HG03280 (cell line): ENCODE measurements around the gene COQ2.
"Not testable (repeated sequence)": the region's sequence is repeated elsewhere in the genome, so short reads cannot be mapped to it uniquely, and the experiment has no call there.

Experiments
- ATAC-seq: cut with Tn5 transposase; IDR thresholded peaks from one replicate; pipeline ENCODE4 v1.9.1; 2021; ENCODE audit warnings: mild to moderate bottlenecking, moderate library complexity; ENCODE audit not compliant: unreplicated experiment

COQ2 gene, protein sequence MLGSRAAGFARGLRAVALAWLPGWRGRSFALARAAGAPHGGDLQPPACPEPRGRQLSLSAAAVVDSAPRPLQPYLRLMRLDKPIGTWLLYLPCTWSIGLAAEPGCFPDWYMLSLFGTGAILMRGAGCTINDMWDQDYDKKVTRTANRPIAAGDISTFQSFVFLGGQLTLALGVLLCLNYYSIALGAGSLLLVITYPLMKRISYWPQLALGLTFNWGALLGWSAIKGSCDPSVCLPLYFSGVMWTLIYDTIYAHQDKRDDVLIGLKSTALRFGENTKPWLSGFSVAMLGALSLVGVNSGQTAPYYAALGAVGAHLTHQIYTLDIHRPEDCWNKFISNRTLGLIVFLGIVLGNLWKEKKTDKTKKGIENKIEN

DNA sequence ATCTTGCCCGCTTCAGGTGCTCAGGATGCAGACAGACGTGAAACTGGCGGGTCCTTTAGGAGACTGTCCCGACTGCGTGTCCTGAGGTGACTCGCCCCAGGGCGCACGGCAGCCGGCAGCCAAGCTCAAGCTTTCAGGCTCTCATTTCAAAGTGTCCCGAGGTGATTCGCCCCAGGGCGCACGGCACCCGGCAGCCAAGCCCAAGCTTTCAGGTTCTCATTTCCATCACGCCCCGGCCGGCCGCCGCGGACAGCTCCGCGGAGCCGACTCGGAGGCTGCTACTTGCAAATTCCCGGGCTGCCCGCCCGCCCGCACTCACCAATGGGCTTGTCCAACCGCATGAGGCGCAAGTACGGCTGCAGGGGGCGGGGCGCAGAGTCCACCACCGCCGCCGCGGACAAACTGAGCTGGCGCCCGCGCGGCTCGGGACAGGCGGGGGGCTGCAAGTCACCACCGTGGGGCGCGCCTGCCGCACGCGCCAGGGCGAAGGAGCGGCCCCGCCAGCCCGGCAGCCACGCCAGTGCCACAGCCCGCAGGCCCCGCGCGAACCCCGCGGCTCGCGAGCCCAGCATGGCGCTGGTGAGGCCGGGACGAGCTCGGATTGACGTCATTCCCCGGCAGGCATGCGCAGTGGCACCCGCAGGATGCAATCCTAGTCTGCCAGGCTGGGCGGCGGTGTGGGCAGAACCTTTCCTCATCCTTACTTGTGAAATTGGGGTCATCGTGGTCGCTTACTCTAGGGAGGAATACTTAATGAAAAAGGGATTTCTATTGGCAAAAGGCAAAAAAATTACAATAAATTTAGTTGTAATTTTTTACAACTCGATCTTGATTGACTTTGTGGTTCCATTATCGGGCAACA, at the start of gene COQ2:
COQ2 (minus strand) TSS at position 606 of the 862 bp plus-strand sequence; CDS start at position 572, 34 bp downstream.
- peak; percentile 90 for ATAC-seq

DNA sequence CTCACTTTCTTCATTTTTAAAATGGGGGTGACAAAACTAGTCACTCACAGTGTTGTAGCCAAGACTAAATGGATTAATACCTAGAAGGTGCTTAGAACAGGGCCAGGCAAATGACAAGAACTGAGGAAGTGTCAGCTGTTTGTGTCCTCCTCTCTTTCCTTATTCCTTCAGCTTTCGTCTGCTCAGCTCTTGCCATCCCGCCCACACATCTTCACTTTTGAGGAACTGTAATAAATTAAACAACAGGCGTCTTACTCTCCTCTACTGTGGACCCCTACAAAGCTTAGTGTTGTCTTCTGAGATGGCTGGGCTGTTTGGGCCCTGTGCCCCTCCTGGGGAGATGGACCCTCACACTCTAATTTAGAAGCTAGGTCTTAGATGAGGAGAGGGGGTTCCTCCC, 47.4 kb upstream of the COQ2 start:
- no peak for ATAC-seq

DNA sequence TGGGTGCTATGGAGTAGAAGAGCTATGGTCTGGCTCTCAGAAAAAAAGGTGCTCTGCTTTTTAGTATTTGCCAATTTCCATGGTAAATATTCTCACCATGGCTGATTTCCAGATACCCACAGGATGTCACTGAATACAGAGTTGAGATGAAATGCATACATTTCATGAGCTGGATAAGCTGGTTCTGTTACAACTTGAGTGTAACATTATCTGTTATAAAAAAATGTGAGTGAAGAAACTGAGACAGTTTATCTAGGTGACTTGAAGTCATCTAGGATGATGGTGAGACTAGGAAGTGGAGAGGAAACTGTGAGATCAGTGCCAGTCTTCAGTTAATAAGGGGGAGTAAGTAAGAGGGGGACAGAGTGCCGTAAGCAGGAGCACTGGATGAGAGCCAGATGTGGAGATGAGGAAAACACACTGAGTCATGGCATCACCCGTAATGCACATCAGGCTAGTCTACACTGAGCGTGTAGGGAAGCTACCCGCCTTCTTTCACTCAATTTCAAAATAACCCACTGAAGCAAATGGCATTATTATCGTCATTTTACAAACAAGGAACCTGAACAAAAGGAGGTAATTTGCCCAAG, 45.0 kb upstream of the COQ2 start:
- no peak for ATAC-seq

DNA sequence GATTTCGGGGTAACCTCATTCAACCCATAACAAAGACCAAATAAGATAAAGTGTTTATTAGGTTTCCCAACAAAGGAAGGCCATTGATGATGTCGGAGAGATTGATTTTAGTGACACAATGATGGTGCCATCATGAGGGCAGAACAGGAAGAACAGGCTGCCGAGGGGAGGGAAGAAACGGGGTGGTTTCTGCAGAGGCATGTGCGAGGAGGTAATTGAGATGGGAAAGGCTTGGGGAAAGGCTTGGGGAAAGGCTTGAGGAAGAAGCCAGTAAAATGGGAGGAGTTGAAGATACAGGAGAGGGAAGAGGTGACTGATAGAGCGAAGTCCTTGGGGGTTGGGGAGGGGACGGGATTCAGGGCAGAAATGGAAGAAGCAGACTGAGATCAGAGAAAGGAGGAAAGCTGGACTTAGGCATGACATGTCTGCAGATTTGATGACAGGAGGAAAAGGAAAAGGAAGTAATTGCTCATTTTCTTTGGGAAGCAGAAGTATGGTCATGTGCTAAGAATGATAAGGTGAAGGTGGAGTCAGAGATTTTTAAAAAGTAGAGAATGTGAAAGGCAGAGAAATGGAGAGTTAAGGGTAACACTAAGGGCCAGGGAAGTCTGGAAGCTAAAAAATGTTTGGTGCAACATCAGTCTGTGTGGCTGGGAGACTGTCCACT, 44.1 kb upstream of the COQ2 start:
- ATAC-seq = no peak

DNA sequence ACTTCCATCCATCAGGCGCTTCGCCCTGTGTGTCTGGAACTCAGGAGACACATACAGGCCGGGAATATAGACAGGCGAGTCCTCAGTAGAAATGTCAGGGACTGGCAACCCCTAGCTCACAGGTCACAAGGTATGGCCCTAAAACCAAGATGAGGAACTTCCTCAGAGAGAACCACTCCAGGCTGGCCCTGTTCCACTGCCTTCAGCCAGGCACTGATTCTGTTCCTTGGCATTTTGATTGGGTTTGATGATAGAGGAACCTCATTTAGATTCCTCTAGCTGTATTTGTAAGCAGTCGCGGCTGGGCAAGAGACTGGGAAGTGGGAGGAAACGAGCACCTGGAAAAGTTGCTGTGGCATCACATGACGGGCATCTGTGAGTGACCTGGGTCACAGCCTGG, 41.9 kb upstream of the COQ2 start:
- ATAC-seq = no peak

DNA sequence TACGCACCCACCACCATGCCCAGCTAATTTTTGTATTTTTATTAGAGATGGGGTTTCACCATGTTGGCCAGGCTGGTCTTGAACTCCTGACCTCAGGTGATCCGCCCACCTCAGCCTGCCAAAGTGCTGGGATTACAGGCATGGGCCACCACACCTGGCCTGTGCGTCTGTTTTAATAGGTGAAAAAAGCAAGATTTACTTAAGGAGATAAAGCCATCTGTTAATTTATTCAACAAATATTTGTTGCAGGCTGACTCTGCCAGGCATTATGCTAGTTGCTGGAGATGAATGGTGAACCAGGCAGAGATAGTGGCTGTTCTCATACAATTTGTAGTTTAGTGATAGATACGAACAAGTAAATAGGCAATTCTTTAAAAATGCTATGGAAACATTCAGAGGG, 40.7 kb upstream of the COQ2 start:
- ATAC-seq = not testable (repeated sequence)

DNA sequence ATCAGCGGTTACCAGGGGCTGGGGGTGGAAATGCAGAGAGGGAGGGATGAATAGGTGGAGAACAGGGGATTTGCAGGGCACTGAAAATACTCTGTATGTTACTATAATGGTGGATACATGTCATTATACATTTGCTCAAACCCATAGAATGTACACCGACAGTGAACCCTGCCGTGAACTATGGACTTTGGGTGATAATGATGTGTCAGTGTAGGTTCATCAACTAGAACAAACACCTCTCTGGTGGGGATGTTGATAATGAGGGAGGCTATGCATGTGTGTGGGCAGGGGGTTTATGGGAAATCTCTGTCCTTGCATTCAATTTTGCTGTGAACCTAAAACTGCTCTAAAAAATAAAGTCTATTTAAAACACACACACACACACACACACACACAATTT, 38.5 kb upstream of the COQ2 start:
- no peak for ATAC-seq

DNA sequence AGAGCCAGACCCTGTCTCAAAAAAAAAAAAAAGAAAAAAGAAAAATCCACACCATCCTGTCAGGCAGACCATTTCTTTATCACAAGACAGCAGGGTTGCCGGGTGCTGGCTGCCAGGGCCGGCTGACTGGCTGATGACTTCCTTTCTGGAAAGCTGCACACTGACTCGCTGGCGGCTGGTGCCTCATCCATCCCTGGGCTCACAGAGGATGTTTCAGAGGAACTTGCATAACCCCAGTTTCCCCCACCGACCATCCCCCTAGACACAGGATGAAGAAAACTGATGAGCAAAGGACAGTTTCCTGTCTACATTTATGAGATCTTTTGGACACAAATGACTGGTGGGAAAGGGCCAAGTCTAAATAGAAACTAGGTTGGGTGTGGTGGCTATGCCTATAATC, 36.0 kb upstream of the COQ2 start:
- no peak for ATAC-seq

DNA sequence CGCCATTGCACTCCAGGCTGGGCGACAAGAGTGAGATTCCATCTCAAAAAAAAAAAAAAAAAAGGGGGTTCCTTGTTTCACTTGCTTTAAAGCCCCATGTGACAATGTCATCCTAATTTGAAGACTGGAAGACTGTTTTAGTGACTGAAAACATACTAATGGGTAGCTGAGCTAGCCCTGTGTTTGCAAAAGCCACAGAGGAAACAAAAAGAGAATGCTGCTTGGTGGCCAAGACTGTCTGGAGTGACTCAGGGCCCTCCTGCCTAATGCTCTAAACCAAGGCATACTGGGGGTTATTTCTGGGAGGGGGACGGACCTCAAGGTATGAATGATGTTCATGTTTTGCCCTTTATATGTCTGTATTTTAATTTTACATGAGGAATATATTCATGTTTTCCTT, 34.1 kb upstream of the COQ2 start:
- ATAC-seq = no peak

DNA sequence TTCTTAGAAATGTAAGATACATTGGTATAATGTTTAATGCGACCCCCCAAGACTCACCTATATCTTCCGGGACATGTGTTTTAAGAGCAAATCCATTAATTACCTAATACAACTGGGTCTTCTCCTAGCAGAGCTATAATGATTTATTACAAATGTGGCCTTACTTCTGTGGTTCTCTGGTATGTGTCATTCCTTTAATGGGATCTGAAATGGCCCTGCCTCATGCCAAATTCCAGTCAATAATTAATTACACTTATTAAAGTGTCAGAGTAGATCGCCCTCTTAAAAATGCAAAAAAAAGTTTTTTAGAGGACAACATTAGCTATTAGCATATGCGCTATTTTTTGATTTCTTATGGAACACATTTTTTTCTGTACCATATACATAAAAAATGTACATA, 33.1 kb upstream of the COQ2 start:
- ATAC-seq = no peak

DNA sequence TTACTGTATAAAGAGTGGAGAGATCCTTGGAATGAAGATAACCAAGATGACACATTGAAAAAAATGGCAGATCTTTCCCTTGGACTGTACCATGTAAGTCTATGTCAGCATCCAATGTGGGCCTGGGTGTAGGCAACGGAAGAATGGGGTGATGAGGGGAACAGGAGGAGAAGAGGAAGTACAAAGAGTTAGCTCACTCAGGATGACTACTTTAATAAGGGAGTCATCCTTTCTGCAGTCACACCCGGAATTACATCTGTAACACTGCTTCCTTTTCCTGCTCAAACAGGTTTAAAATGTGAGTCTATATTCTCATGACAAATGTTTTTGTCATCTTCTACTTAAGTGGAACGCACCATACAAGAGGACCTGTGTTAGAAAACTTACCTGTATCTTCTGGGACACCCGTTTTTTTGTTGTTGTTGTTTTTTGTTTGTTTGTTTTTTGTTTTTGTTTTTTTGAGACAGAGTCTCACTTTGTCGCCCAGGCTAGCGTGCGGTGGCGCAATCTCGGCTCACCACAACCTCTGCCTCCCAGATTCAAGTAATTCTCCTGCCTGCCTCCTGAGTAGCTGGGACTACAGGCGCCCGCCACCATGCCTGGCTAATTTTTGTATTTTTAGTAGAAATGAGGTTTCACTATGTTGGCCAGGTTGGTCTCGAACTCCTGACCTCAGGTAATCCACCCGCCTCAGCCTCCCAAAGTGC, 32.0 kb upstream of the COQ2 start:
- no peak for ATAC-seq

DNA sequence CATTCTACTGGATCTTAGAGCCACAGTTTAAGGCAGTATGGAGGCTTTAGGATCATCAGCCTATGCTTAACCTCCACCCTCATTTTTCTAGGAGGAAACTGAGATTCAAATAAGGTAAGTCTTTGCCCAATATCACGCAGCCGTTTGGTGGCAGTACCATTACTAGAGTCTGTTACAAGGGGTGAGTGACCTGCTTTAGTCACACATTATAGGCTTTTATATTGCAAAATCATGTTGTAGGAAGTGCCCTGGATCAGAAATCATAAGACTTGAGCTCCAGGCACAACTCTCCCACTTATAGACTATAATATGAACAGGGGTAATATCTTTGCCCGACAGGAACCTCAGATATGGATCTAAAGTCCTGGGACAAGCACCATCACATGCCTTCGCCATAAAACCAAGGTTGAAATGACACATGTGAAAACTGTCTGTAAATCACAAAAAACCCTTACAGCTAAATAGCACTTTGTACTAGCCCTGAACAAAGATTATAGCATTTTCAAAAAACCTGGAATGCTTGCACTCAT, 30.8 kb upstream of the COQ2 start:
- no peak for ATAC-seq

DNA sequence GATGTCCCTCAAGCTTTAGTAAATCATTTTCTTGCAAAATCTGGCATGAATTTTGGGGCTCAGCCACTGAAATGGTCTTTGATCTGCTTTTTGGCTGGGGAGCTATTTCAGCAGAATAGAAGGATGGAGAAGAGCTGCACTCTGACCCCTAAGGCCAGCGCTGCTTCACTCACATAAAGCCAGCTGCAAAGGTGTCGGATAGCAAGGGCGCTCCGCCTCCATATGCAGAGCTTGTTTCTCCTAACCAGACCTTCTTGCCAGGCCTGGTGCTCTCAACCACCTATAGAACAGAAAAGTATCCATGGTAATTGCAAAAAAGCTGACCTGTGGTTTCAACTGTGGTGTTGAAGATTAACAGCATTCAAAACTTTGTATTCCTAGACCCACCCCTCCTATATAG, 24.1 kb upstream of the COQ2 start:
- no peak for ATAC-seq

DNA sequence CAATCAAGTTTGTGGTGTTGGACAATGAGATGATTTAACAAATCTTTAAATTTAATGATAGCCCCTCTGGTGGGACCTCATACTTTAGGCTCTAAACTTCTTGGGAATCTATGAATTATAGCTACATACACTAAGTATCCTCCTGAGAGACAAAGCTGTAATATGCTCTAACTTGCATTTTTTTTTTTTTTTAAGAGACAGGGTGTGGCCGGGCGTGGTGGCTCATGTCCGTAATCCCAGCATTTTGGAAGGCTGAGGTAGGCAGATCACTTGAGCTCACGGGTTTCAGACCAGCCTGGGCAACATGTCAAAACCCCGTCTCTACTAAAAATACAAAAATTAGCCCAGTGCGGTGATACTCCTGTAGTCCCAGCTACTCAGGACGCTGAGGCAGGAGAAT, 23.3 kb upstream of the COQ2 start:
- no peak for ATAC-seq

DNA sequence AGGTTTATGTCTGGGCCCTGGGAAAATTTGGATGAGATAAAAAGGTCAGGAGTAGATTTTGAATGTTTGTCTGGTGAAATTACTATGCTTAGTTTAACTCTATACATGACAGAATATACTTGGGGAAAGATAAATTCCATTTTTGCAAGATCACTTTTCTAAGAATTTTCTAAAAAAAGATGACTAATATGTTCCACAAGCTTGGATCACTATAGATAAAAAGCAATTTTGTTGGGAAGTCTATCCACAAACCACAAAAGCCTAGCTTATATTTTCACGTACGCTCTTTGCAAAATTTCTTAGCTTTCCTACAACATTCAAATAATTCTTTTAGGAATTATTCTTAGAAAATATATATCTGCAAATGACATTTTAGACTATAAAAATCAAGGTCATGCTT, 20.6 kb upstream of the COQ2 start:
- ATAC-seq = no peak

DNA sequence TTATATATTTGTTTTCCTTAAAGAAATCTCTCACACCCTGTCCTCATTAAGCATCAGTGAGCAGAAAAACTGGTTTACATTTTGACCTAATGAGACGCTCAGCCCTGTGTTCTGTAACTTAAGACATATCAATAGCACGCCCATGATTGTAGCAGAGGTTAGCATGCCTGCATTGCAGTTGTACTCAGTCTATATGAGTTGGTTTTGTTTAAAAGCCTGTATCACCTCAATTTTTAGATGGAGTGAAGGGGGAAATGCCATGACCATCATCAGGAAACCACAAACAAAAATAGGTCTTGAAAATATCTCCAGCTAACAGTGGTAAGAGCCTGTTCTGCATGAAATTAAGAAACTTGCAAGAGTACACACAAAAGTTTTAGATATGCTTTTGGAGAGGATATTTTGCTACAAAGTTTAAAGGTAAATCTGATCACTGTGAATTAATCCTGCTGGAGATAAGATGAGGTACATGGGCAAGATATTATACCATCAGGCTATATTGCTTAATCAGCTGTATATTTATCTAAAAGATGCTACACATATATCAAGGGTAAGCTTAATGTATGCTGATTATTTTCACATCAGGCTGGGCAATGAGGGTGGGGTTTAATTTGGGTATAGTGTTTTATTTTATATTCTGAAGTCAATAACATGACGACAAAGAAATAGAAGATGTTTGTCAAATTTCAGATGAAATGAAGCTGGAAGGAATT, 13.1 kb upstream of the COQ2 start:
- no peak for ATAC-seq

DNA sequence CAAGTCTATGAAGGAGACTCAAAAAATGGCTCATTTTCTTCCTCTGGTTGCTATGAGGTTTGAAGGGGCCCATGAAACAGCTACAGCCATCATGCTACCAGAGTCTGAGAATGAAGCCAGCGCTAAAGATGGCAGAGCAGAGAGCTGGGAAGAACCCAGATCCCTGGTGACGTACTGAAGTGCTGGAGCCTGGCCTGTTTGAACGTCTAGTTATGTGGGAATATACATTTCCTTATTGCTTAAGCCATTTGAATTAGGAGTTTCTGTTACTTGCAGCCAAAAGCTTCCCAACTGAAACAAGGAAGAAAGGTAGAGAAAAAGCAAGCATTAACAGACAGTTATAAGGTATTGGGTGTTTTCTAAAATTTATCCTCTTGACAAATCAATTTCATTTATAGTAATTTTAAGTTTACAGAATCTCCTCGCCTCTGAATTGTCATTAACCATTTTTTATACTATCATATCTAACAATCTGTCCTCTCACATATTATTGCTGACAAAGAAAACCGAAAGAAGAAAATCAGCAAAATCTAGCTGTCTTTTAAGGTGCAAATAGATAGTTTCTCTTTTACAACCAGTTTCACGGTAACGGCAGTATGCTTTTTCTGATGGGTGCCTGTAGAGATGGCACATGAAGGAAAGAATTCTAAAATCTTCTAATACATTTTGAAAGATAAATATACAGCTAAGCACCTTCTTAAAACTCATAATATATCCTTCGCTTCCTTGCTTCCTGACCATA, 8.9 kb upstream of the COQ2 start:
- ATAC-seq = no peak

DNA sequence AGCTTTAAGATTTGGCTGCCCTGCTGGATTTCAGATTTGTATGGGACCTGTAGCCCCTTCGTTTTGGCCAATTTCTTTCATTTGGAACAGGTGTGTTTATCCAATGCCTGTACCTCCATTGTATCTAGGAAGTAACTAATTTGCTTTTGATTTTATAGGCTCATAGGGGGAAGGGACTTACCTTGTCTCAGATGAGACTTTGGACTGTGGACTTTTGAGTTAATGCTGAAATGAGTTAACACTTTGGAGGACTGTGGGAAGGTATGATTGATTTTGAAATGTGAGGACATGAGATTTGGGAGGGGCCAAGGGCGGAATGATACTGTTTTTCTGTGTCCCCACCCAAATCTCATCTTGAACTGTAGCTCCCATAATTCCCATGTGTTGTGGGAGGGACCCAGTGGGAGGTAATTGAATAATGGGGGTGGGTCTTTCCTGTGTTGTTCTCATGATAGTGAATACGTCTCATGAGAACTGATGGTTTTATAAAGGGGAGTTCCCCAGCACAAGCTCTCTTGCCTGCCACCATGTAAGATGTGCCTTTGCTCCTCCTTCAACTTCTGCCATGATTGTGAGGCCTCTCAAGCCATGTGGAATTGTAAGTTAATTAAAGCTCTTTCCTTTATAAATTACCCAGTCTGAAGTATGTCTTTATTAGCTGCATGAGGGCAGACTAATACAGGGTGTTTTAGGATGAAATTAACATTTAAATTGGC, 5.6 kb upstream of the COQ2 start:
- not testable (repeated sequence) for ATAC-seq
